ENCODE measurements around the gene ANKRD24. TPM values are rescaled to one million over a fixed set of nuclear protein-coding genes. Genes with fewer than 3 reads are reported as not detected.

Gene ANKRD24
- total RNA-seq, 2 experiments from 2014 or later: 1.7 to 4.8 TPM

DNA sequence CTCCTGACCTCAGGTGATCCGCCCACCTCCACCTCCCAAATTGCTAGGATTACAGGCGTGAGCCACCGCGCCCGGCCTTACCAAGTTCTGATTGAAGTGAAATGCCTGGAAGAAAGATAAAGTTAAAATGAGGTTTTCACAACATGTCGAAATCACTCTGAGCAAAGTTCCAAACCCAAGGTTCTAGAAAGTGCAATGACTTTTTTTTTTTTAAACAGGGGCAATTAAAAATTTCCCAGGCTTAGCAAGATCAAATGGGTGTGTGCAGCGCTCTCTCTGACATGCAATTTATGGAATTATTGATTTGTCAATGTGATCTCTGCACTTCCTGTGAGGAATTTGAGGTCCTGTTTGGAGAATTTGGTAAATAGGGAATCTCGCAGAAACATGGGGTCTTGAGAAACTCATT, 45.8 kb upstream of the ANKRD24 start:
- DNase-seq (ENCODE audit: low spot score): no peak
- Histone ChIP-seq H3K4me3 (ENCODE audit: low read depth, low read length, poor library complexity, severe bottlenecking) (no peak overlapping the region), H2AFZ (ENCODE audit: low read length) (no peak overlapping the region), H4K20me1 (ENCODE audit: insufficient read depth, low read length) (no peaks in the 10 kb centered on the region), H3K27ac (ENCODE audit: low read depth, low read length, poor library complexity, severe bottlenecking) (no peak overlapping the region), H3K4me1 (ENCODE audit: insufficient read depth, low read length, poor library complexity, severe bottlenecking) (peaks cover 8% of the 10 kb centered on the region), H3K4me2 (ENCODE audit: low read length) (no peak overlapping the region), H3K9me2 (ENCODE audit: insufficient read depth, low read length) (no peaks in the 10 kb centered on the region), H3K9me3 (ENCODE audit: low read length) (no peaks in the 10 kb centered on the region), H3K36me3 (ENCODE audit: insufficient read depth, low read length) (no peaks in the 10 kb centered on the region), H3K79me2 (ENCODE audit: insufficient read depth, low read depth, low read length) (no peaks in the 10 kb centered on the region)
- POLR2A ChIA-PET: interaction anchor here (0.6 kb wide), 1 partner anchor 131 kb away, joined by 3 read pairs; no protein-coding TSS in a partner anchor
- CTCF ChIA-PET (ENCODE audit: unreplicated experiment): no interaction called here
- BruUV-seq (replicated peaks): no TSS peak
- TF ChIP-seq EZH2phosphoT487 (IDR thresholded peaks at IDR 0.05; ENCODE audit: borderline replicate concordance, low read depth, low read length): no peak
- TF ChIP-seq, protein P1, sequence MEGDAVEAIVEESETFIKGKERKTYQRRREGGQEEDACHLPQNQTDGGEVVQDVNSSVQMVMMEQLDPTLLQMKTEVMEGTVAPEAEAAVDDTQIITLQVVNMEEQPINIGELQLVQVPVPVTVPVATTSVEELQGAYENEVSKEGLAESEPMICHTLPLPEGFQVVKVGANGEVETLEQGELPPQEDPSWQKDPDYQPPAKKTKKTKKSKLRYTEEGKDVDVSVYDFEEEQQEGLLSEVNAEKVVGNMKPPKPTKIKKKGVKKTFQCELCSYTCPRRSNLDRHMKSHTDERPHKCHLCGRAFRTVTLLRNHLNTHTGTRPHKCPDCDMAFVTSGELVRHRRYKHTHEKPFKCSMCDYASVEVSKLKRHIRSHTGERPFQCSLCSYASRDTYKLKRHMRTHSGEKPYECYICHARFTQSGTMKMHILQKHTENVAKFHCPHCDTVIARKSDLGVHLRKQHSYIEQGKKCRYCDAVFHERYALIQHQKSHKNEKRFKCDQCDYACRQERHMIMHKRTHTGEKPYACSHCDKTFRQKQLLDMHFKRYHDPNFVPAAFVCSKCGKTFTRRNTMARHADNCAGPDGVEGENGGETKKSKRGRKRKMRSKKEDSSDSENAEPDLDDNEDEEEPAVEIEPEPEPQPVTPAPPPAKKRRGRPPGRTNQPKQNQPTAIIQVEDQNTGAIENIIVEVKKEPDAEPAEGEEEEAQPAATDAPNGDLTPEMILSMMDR (conservative IDR thresholded peaks at IDR 0.05; ENCODE audit: low read length): no peak
- intact Hi-C loops (cut with micrococcal nuclease; ENCODE audit: unreplicated experiment): loop anchor here (5.0 kb wide), 1 partner anchor 69 kb away; the partner anchor contains the start of gene ZBTB7A

DNA sequence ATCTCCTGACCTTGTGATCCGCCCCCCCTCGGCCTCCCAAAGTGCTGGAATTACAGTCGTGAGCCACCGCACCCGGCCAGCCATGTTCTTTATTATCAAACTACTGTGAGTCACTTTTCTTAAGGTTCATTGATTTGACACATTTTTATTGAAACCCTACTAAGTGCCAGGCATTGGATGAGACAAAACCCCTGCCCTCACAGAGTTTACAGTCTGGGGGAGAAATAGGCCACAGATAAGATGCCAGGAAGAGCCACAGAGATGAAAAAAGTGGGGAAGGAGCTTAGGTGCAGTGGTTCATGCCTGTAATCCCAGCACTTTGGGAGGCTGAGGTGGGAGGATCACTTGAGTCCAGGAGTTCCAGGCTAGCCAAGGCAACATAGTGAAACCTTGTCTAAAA, 44.0 kb upstream of the ANKRD24 start:
- no TSS peak for BruUV-seq (replicated peaks)
- H3K9me2 ChIP-seq (ENCODE audit: insufficient read depth, low read length): no peaks in the 10 kb centered on the region

More for the DNA sequence above, 44.0 kb upstream of the ANKRD24 start:
- ChIA-PET CTCF (ENCODE audit: unreplicated experiment) (no interaction called here), POLR2A (no interaction called here)
- Histone ChIP-seq H4K20me1 (ENCODE audit: insufficient read depth, low read length) (no peaks in the 10 kb centered on the region), H3K79me2 (ENCODE audit: insufficient read depth, low read depth, low read length) (no peaks in the 10 kb centered on the region), H3K9me3 (ENCODE audit: low read length) (no peaks in the 10 kb centered on the region), H3K4me1 (ENCODE audit: insufficient read depth, low read length, poor library complexity, severe bottlenecking) (peaks cover 8% of the 10 kb centered on the region), H3K27ac (ENCODE audit: low read depth, low read length, poor library complexity, severe bottlenecking) (no peak overlapping the region), H2AFZ (ENCODE audit: low read length) (no peak overlapping the region; the same call in 1 of the 2 replicates), H3K4me2 (ENCODE audit: low read length) (no peak overlapping the region), H3K4me3 (ENCODE audit: low read depth, low read length, poor library complexity, severe bottlenecking) (no peak overlapping the region), H3K36me3 (ENCODE audit: insufficient read depth, low read length) (no peaks in the 10 kb centered on the region)
- intact Hi-C loops (cut with micrococcal nuclease; ENCODE audit: unreplicated experiment): loop anchor here (5.0 kb wide), 1 partner anchor 71 kb away; the partner anchor contains the start of gene ZBTB7A
- TF ChIP-seq, protein P1 (conservative IDR thresholded peaks at IDR 0.05; ENCODE audit: low read length): no peak
- no peak for TF ChIP-seq EZH2phosphoT487 (IDR thresholded peaks at IDR 0.05; ENCODE audit: borderline replicate concordance, low read depth, low read length)
- DNase-seq (ENCODE audit: low spot score): no peak

Measured in OCI-LY7 (cell line).